Ovary (tissue), 9 donors: Measurements from ENCODE around the gene PCDHGB2. TPM values are rescaled to one million over a fixed set of nuclear protein-coding genes. Genes with fewer than 3 reads are reported as not detected.
"Not testable (repeated sequence)": the region's sequence is repeated elsewhere in the genome, so short reads cannot be mapped to it uniquely, and the experiment has no call there.

Experiments used
- DNase-seq, 5 donors: peaks; one replicate each; pipeline ENCODE4 v3.0.0-alpha.2; 2019 to 2020
- H3K27ac ChIP-seq, 2 donors: fragments of 200-600 bp; one replicate each; pipeline versions ENCODE4 v1.5.1 to v1.8.0; 2019 to 2022
- H3K27me3 ChIP-seq: fragments of 200-600 bp; one replicate; pipeline ENCODE4 v1.8.0; 2022
- H3K36me3 ChIP-seq: fragments of 200-600 bp; sonication (generic); one replicate; pipeline ENCODE4 v1.5.1; 2019
- H3K4me1 ChIP-seq: one replicate; pipeline ENCODE4 v1.8.1; 2013; ENCODE audit warnings: mild to moderate bottlenecking, moderate library complexity; ENCODE audit not compliant: insufficient read depth
- H3K4me3 ChIP-seq: fragments of 200-600 bp; sonication (generic); one replicate; pipeline ENCODE4 v1.5.1; 2017
- H3K9me3 ChIP-seq, 2 donors: fragments of 200-600 bp in 1 of 2; sonication (generic) in 1 of 2; one replicate each; pipeline versions ENCODE4 v1.5.1 to v1.8.1; 2013 to 2019; ENCODE audit warnings: mild to moderate bottlenecking in 1 of 2, moderate library complexity in 1 of 2
- CTCF ChIP-seq, 3 donors: fragments of 450-650 bp in 2 of 3; fragments of 200-600 bp in 1 of 3; IDR thresholded peaks; one replicate each; pipeline versions ENCODE4 v1.5.1 to v1.8.0; 2016 to 2022; ENCODE audit warnings: antibody characterized with exemption in 3 of 3, mild to moderate bottlenecking in 1 of 3
- EP300 ChIP-seq: sonication (generic); formaldehyde crosslinking; IDR thresholded peaks from one replicate; pipeline ENCODE4 v1.6.1; 2017; ENCODE audit warnings: antibody characterized with exemption
- POLR2A ChIP-seq: fragments of 450-650 bp; IDR thresholded peaks from one replicate; pipeline ENCODE4 v1.6.1; 2017; ENCODE audit warnings: antibody characterized with exemption, mild to moderate bottlenecking, moderate library complexity
- WGBS, 3 donors: extraction: QIAGEN DNeasy Blood & Tissue Kit in 1 of 3; methylation state at CpG; one replicate each; pipeline versions ENCODE4 v1.1.5 to v1.1.7; 2013 to 2017; 5-methylcytosine and 5-hydroxymethylcytosine counted together
- intact Hi-C, 4 donors: fragments of 100-400 bp; cut with DNase I; formaldehyde crosslinking; loops; one replicate each; pipeline versions ENCODE4 v1.11.0 to v1.15.1; 2022 to 2023
- polyA plus RNA-seq, 2 donors: library from polyadenylated mRNA; stranded (reverse); fragments of 200-250 nt in 1 of 2; fragments of 350-450 nt in 1 of 2; fragmentation: Illumina TruSeq in 1 of 2; extraction: RNeasy Lipid Tissue Mini Kit (QIAGEN cat#74804) in 1 of 2; gene quantifications; one replicate each; pipeline ENCODE4 v1.2.3, GENCODE V29; 2013 to 2014
- total RNA-seq, 7 donors: library from RNA; depleted of rRNA in 2 of 7; stranded (reverse); fragments of >200 nt in 2 of 7; fragmentation: NEBNext Ultra II Directional in 3 of 7; extraction: Animal tissue kit (Norgen Biotek cat#: 25700) in 3 of 7; gene quantifications; one replicate each; pipeline versions ENCODE4 v1.1.0 to v1.2.4, GENCODE V29; 2016 to 2023
- donor health status: DM: no; HTN: no; CAD: no; lungs with moderate emphysema.
- donor health status: DM: no; HTN: no; CAD: no.
- donor health status: Bipolar disorder and iron deficiency.
- donor health status: DM: yes; HTN: yes; CAD: no.
- donor health status: DM: no; HTN: no; CAD: no.
- donor health status: DM: yes; HTN: yes; CAD: no.

PCDHGB2 gene
- total and polyA plus RNA-seq, 9 donors, result 1.9 to 11.9 (median 7.4) TPM

DNA sequence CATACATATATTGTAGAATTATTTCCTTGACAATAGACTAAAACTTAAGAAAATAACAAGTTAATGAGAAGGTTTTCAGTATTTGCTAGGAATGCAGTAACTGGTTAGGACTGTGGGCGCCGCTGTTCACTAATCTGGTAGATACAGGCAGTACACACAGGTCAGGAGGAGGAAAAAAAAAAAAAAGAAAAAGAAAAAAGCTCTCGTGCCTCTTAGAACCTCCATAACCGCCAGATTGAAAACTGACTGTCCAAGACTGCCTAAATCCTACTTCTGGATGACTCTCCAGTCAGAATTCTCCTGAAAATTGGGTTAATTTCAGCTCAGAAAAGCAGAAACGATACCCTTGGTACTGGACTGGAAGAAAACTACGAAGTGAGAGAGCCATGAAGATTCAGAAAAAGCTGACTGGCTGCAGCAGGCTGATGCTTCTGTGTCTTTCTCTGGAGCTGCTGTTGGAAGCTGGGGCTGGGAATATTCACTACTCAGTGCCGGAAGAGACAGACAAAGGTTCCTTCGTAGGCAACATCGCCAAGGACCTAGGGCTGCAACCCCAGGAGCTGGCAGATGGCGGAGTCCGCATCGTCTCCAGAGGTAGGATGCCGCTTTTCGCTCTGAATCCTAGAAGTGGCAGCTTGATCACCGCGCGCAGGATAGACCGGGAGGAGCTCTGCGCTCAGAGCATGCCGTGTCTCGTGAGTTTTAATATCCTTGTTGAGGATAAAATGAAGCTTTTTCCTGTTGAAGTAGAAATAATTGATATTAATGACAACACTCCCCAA lies 29.3 kb upstream of the PCDHGB2 start, which contains the start of gene PCDHGA1:
Gene PCDHGA1, plus strand, starts transcription at position 216 of the 782 bp plus-strand sequence.
- no peak for DNase-seq

GRCh38 chr5:141332571-141332970 lies 27.2 kb upstream of the PCDHGB2 start:
- DNase-seq, H3K27ac ChIP-seq, H3K4me1 ChIP-seq, intact Hi-C loops, H3K4me3 ChIP-seq, H3K36me3 ChIP-seq, H3K27me3 ChIP-seq: not testable (repeated sequence)
- 30 to 55% (median 42%) methylated on average over 34 to 39 of the region's 39 CpGs for WGBS, 3 donors
- peaks cover 3 to 44% of the 10 kb centered on the region in 2 donors for H3K9me3 ChIP-seq

More for the DNA sequence above, 29.3 kb upstream of the PCDHGB2 start, which contains the start of gene PCDHGA1:
- H3K36me3 ChIP-seq, result no peaks in the 10 kb centered on the region
- H3K4me3 ChIP-seq, result no peak within 1 kb of the TSS
- H3K27me3 ChIP-seq, result no peaks in the 10 kb centered on the region
- TF ChIP-seq CTCF (IDR thresholded peaks at IDR 0.05) (no peak), POLR2A (no peak), EP300 (no peak)
- WGBS, 3 donors, result 17 to 26% (median 23%) methylated on average over 21 of the region's 21 CpGs
- H3K4me1 ChIP-seq, result no peaks in the 10 kb centered on the region
- peaks cover 0 to 48% of the 10 kb centered on the region in 2 donors for H3K9me3 ChIP-seq
- no peak within 1 kb of the TSS for H3K27ac ChIP-seq
- intact Hi-C loops, result no loop called here

DNA sequence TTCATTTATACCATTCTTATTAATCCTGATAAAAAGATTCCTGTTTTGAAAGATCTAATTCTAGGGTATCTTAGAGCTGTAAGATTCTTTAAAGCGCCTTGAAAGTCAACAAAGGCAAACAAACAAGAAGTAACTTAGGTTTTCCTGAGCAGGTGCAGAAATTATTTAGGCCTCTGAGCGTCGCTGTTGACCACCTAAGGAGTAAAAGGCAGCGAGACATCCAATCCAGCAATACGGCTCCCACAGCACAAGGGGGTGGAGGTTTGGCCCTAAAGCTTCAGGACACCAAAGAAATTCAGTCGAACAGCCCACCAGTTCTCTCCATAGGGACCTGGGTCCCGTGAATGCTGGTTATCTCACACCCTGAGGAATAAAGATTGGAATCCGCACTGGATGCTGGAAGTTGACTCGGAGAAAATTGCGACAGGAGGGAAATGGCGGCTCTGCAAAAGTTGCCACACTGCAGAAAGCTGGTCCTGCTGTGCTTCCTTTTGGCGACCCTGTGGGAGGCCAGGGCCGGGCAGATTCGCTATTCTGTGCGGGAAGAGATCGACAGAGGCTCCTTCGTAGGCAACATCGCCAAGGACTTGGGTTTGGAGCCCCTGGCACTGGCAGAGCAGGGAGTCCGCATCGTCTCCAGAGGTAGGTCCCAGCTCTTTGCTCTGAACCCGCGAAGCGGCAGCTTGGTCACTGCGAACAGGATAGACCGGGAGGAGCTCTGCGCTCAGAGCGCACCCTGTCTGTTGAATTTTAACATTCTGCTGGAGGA lies 21.1 kb upstream of the PCDHGB2 start, which contains the start of gene PCDHGA2:
Gene PCDHGA2, plus strand, starts transcription at position 223 of the 769 bp plus-strand sequence.
- Histone ChIP-seq H3K36me3 (no peaks in the 10 kb centered on the region), H3K27ac (no peak within 1 kb of the TSS), H3K4me3 (peak within 1 kb of the TSS; percentile 26), H3K9me3 (peaks cover 7 to 37% of the 10 kb centered on the region in 2 donors), H3K4me1 (no peaks in the 10 kb centered on the region), H3K27me3 (no peaks in the 10 kb centered on the region)
- intact Hi-C loops, result no loop called here
- WGBS, 3 donors, result 7 to 15% (median 7%) methylated on average over 27 of the region's 27 CpGs
- DNase-seq, result peak in 3 of 5 donors; percentile 43 to 50 (median 43)
- TF ChIP-seq POLR2A (no peak), CTCF (IDR thresholded peaks at IDR 0.05) (peak; percentile 9 to 58 (median 46))

DNA sequence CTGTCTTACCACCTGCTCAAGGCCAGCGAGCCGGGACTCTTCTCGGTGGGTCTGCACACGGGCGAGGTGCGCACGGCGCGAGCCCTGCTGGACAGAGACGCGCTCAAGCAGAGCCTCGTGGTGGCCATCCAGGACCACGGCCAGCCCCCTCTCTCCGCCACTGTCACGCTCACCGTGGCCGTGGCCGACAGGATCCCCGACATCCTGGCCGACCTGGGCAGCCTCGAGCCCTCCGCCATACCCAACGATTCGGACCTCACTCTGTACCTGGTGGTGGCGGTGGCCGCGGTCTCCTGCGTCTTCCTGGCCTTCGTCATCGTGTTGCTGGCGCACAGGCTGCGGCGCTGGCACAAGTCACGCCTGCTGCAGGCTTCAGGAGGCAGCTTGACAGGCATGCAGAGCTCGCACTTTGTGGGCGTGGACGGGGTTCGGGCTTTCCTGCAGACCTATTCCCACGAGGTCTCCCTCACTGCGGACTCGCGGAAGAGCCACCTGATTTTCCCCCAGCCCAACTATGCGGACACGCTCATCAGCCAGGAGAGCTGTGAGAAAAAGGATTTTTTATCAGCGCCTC lies 18.9 kb upstream of the PCDHGB2 start:
- H3K27me3 ChIP-seq, H3K27ac ChIP-seq, H3K36me3 ChIP-seq, intact Hi-C loops, H3K4me3 ChIP-seq, DNase-seq, H3K4me1 ChIP-seq: not testable (repeated sequence)
- 42 to 79% (median 52%) methylated on average over 24 to 45 of the region's 45 CpGs for WGBS, 3 donors
- H3K9me3 ChIP-seq, result peaks cover 19 to 46% of the 10 kb centered on the region in 2 donors

GRCh38 chr5:141342773-141343172 lies 17.0 kb upstream of the PCDHGB2 start:
- Histone ChIP-seq H3K27ac (no peak overlapping the region), H3K27me3 (no peaks in the 10 kb centered on the region), H3K9me3 (peaks cover 16 to 49% of the 10 kb centered on the region in 2 donors), H3K4me3 (no peak overlapping the region), H3K36me3 (no peaks in the 10 kb centered on the region), H3K4me1 (no peaks in the 10 kb centered on the region)
- no peak for TF ChIP-seq CTCF (IDR thresholded peaks at IDR 0.05)
- WGBS, 3 donors, result 19 to 26% (median 23%) methylated on average over 1 of the region's 1 CpG
- DNase-seq, result no peak
- intact Hi-C loops, result no loop called here
